ENCODE results near the gene TBL3. TPM values are rescaled to one million over a fixed set of nuclear protein-coding genes. Genes with fewer than 3 reads are reported as not detected.
A peak's percentile ranks its signal among the peaks of the same experiment; 100 is the strongest.

The TBL3 gene
- total and polyA plus RNA-seq, 7 donors: 31.5 to 78.0 (median 41.8) TPM

GRCh38 chr16:1998360-1998835 is 26.5 kb downstream of the TBL3 start:
- TF ChIP-seq CTCF (IDR thresholded peaks at IDR 0.05): no peak
- Histone ChIP-seq H3K36me3 (ENCODE audit: insufficient read depth in 1 of 2, low read depth in 1 of 2) (peaks cover 8 to 61% of the 10 kb centered on the region in 2 donors), H3K4me3 (no peak overlapping the region), H3K27me3 (ENCODE audit: insufficient read depth in 3 of 3, low read length in 2 of 3) (no peaks in the 10 kb centered on the region), H3K27ac (peak overlapping the region; percentile 63), H3K4me1 (peaks cover 20% of the 10 kb centered on the region), H3K9me3 (no peaks in the 10 kb centered on the region)
- DNase-seq: no peak
- no peak for ATAC-seq
- intact Hi-C loops (cut with DNase I): no loop called here
- WGBS, 3 donors: 79 to 89% (median 81%) methylated on average over 27 of the region's 27 CpGs

GRCh38 chr16:1998852-1999801 is 27.3 kb downstream of the TBL3 start:
- peaks cover 8 to 63% of the 10 kb centered on the region in 2 donors for H3K36me3 ChIP-seq (ENCODE audit: insufficient read depth in 1 of 2, low read depth in 1 of 2)

GRCh38 chr16:1999866-2000514 is 28.1 kb downstream of the TBL3 start:
- ATAC-seq (no peak), DNase-seq (peak in 1 of 2 donors; percentile 54)
- intact Hi-C loops (cut with DNase I): no loop called here
- Histone ChIP-seq H3K27ac (no peak overlapping the region), H3K4me1 (peaks cover 36% of the 10 kb centered on the region), H3K4me3 (no peak overlapping the region), H3K9me3 (no peaks in the 10 kb centered on the region), H3K27me3 (ENCODE audit: insufficient read depth in 3 of 3, low read length in 2 of 3) (no peaks in the 10 kb centered on the region), H3K36me3 (ENCODE audit: insufficient read depth in 1 of 2, low read depth in 1 of 2) (peaks cover 8 to 63% of the 10 kb centered on the region in 2 donors)
- 72 to 81% (median 76%) methylated on average over 20 to 28 of the region's 28 CpGs for WGBS, 3 donors
- no peak for TF ChIP-seq CTCF (IDR thresholded peaks at IDR 0.05)

More at GRCh38 chr16:1998852-1999801, 27.3 kb downstream of the TBL3 start:
- ATAC-seq (no peak), DNase-seq (peak in 1 of 2 donors; percentile 21)
- WGBS, 3 donors: 89 to 93% (median 92%) methylated on average over 35 to 39 of the region's 39 CpGs
- Histone ChIP-seq H3K9me3 (no peaks in the 10 kb centered on the region), H3K27ac (peak overlapping the region; percentile 63), H3K27me3 (ENCODE audit: insufficient read depth in 3 of 3, low read length in 2 of 3) (no peaks in the 10 kb centered on the region), H3K4me1 (peaks cover 27% of the 10 kb centered on the region), H3K4me3 (no peak overlapping the region)
- intact Hi-C loops (cut with DNase I): no loop called here
- TF ChIP-seq CTCF (IDR thresholded peaks at IDR 0.05): no peak

- no peak overlapping the region for H3K27ac ChIP-seq
- ATAC-seq: no peak
- peaks cover 46% of the 10 kb centered on the region for H3K4me1 ChIP-seq
- intact Hi-C loops (cut with DNase I): no loop called here
- DNase-seq: no peak
- WGBS, 3 donors: 93 to 95% (median 95%) methylated on average over 17 to 19 of the region's 19 CpGs
- H3K27me3 ChIP-seq (ENCODE audit: insufficient read depth in 3 of 3, low read length in 2 of 3): no peaks in the 10 kb centered on the region
- H3K36me3 ChIP-seq (ENCODE audit: insufficient read depth in 1 of 2, low read depth in 1 of 2): peaks cover 8 to 63% of the 10 kb centered on the region in 2 donors
- TF ChIP-seq CTCF (IDR thresholded peaks at IDR 0.05): no peak
- no peak overlapping the region for H3K4me3 ChIP-seq
- H3K9me3 ChIP-seq: no peaks in the 10 kb centered on the region
Measured at GRCh38 chr16:2001035-2001434, 29.2 kb downstream of the TBL3 start.
